Stomach (tissue), 9 donors: ENCODE data around the gene CEMIP. TPM values are rescaled to one million over a fixed set of nuclear protein-coding genes. Genes with fewer than 3 reads are reported as not detected.
A peak's percentile ranks its signal among the peaks of the same experiment; 100 is the strongest.

ENCODE experiments used
- DNase-seq, 2 donors: peaks; one replicate each; pipeline versions ENCODE4 v3.0.0 to v3.0.0-alpha.2; 2013 to 2019
- H3K27ac ChIP-seq, 5 donors: fragments of 200-600 bp in 4 of 5; sonication (generic) in 4 of 5; one replicate each; pipeline ENCODE4 v1.5.1; 2013 to 2019; ENCODE audit warnings: mild to moderate bottlenecking in 1 of 5, moderate library complexity in 1 of 5
- H3K27me3 ChIP-seq, 3 donors: fragments of 200-600 bp; sonication (generic); one replicate each; pipeline ENCODE4 v1.5.1; 2017 to 2019; ENCODE audit warnings: mixed run types in 1 of 3
- H3K36me3 ChIP-seq, 4 donors: fragments of 200-600 bp; sonication (generic); 1 replicate in 3 of 4; 2 replicates in 1 of 4; pipeline ENCODE4 v1.5.1; 2016 to 2019
- H3K4me1 ChIP-seq, 4 donors: fragments of 200-600 bp; sonication (generic); one replicate each; pipeline ENCODE4 v1.5.1; 2016 to 2019
- H3K4me3 ChIP-seq, 4 donors: fragments of 200-600 bp; sonication (generic) in 3 of 4; one replicate each; pipeline ENCODE4 v1.5.1; 2016 to 2019; ENCODE audit warnings: mild to moderate bottlenecking in 1 of 4
- H3K9me3 ChIP-seq, 4 donors: fragments of 200-600 bp; sonication (generic); one replicate each; pipeline ENCODE4 v1.5.1; 2016 to 2019
- EP300 ChIP-seq: sonication (generic); formaldehyde crosslinking; IDR thresholded peaks from one replicate; pipeline ENCODE4 v1.6.1; 2017; ENCODE audit warnings: antibody characterized with exemption
- POLR2A ChIP-seq, 4 donors: fragments of 450-650 bp; IDR thresholded peaks; one replicate each; pipeline ENCODE4 v1.6.1; 2016; ENCODE audit warnings: antibody characterized with exemption in 4 of 4, control low read depth in 2 of 4, mild to moderate bottlenecking in 1 of 4, moderate library complexity in 1 of 4
- POLR2AphosphoS5 ChIP-seq, 3 donors: sonication (generic); formaldehyde crosslinking; IDR thresholded peaks; one replicate each; pipeline ENCODE4 v1.6.1; 2016; ENCODE audit warnings: antibody characterized with exemption in 3 of 3
- WGBS, 5 donors: extraction: QIAGEN DNeasy Blood & Tissue Kit in 3 of 5; methylation state at CpG; one replicate each; pipeline versions ENCODE4 v1.1.5 to v1.1.7; 2013 to 2018; 5-methylcytosine and 5-hydroxymethylcytosine counted together
- intact Hi-C: fragments of 100-400 bp; cut with DNase I; formaldehyde crosslinking; loops from one replicate; pipeline ENCODE4 v1.15.1; 2023; ENCODE audit warnings: low total_unique reads
- polyA plus RNA-seq, 3 donors: library from polyadenylated mRNA; stranded (reverse); fragments of 200-250 nt; gene quantifications; one replicate each; pipeline ENCODE4 v1.2.3, GENCODE V29; 2013
- total RNA-seq, 5 donors: library from RNA; depleted of rRNA; stranded (reverse); fragments of >200 nt; gene quantifications; one replicate each; pipeline versions ENCODE4 v1.1.0 to v1.2.3, GENCODE V29; 2014 to 2016
- TF ChIP-seq, protein P1 (sequence below), 7 experiments: fragments of 450-650 bp in 4 of 7; fragments of 200-600 bp in 3 of 7; sonication (generic) in 3 of 7; IDR thresholded peaks; one replicate each; pipeline ENCODE4 v1.5.1; 2016 to 2019; ENCODE audit warnings: antibody characterized with exemption in 7 of 7, control low read depth in 2 of 7, mild to moderate bottlenecking in 1 of 7
- donor health status: healthy with polysubstance abuse.
- donor health status: Bipolar disorder and iron deficiency.
- donor health status: healthy.

Gene CEMIP
- total and polyA plus RNA-seq, 8 donors = 0.53 to 2.6 (median 1.4) TPM; not detected in 4

- Histone ChIP-seq H3K4me1 (peaks cover 9 to 13% (median 10%) of the 10 kb centered on the region in 4 donors), H3K27ac (no peak overlapping the region)
Observed at GRCh38 chr15:80854104-80854503, 74.9 kb downstream of the CEMIP start.

GRCh38 chr15:80855206-80855605, 76.0 kb downstream of the CEMIP start:
- Histone ChIP-seq H3K4me1 (peaks cover 9 to 13% (median 10%) of the 10 kb centered on the region in 4 donors), H3K4me3 (no peak overlapping the region), H3K27ac (no peak overlapping the region), H3K9me3 (no peaks in the 10 kb centered on the region), H3K36me3 (no peaks in the 10 kb centered on the region), H3K27me3 (peaks cover 0 to 9% (median 0%) of the 10 kb centered on the region in 3 donors)
- intact Hi-C loops = no loop called here
- no peak for DNase-seq
- WGBS, 5 donors = 91 to 95% (median 92%) methylated on average over 4 of the region's 4 CpGs
- TF ChIP-seq POLR2A (IDR thresholded peaks at IDR 0.05) = no peak
- TF ChIP-seq, protein P1, sequence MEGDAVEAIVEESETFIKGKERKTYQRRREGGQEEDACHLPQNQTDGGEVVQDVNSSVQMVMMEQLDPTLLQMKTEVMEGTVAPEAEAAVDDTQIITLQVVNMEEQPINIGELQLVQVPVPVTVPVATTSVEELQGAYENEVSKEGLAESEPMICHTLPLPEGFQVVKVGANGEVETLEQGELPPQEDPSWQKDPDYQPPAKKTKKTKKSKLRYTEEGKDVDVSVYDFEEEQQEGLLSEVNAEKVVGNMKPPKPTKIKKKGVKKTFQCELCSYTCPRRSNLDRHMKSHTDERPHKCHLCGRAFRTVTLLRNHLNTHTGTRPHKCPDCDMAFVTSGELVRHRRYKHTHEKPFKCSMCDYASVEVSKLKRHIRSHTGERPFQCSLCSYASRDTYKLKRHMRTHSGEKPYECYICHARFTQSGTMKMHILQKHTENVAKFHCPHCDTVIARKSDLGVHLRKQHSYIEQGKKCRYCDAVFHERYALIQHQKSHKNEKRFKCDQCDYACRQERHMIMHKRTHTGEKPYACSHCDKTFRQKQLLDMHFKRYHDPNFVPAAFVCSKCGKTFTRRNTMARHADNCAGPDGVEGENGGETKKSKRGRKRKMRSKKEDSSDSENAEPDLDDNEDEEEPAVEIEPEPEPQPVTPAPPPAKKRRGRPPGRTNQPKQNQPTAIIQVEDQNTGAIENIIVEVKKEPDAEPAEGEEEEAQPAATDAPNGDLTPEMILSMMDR (IDR thresholded peaks at IDR 0.05) = no peak
- TF ChIP-seq POLR2AphosphoS5 (IDR thresholded peaks at IDR 0.05) = no peak
- TF ChIP-seq EP300 = no peak

More at GRCh38 chr15:80854104-80854503, 74.9 kb downstream of the CEMIP start:
- Histone ChIP-seq H3K4me3 (no peak overlapping the region), H3K36me3 (no peaks in the 10 kb centered on the region), H3K9me3 (no peaks in the 10 kb centered on the region), H3K27me3 (peaks cover 0 to 11% (median 0%) of the 10 kb centered on the region in 3 donors)
- DNase-seq = peak in 1 of 2 donors; percentile 53
- intact Hi-C loops = no loop called here
- 76 to 89% (median 85%) methylated on average over 6 of the region's 6 CpGs for WGBS, 5 donors
- TF ChIP-seq POLR2A (IDR thresholded peaks at IDR 0.05) (no peak), POLR2AphosphoS5 (IDR thresholded peaks at IDR 0.05) (no peak), EP300 (no peak)
- TF ChIP-seq, protein P1 (IDR thresholded peaks at IDR 0.05) = no peak

DNA sequence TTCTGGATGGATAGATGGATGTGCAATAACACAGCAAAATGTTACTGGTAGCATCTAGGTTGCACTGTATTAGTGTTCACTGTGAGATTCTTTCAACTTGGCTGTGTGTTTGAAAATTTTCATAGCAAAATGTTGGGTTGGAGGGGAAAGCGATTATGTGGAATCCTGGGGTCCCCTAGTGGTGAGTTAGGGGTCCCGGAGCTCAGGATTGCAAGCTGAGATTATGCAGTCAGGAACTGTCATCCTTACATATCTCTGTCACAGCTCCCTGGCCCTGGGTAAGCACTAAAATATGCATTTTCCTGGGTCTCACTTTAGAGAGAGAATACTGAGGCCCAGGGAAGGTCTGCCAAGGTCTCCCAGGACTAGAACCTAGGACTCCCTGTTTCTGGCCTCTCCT, 77.2 kb downstream of the CEMIP start:
- Histone ChIP-seq H3K4me3 (no peak overlapping the region), H3K27ac (no peak overlapping the region), H3K36me3 (no peaks in the 10 kb centered on the region), H3K9me3 (no peaks in the 10 kb centered on the region), H3K27me3 (no peaks in the 10 kb centered on the region), H3K4me1 (peaks cover 9 to 15% (median 11%) of the 10 kb centered on the region in 4 donors)
- peak in 1 of 2 donors; percentile 41 for DNase-seq
- WGBS, 5 donors = 42 to 75% (median 63%) methylated on average over 2 of the region's 2 CpGs
- intact Hi-C loops = no loop called here
- no peak for TF ChIP-seq POLR2AphosphoS5 (IDR thresholded peaks at IDR 0.05)
- no peak for TF ChIP-seq EP300
- TF ChIP-seq, protein P1 (IDR thresholded peaks at IDR 0.05) = no peak
- no peak for TF ChIP-seq POLR2A (IDR thresholded peaks at IDR 0.05)

- peak; percentile 52 to 70 for DNase-seq
Observed at GRCh38 chr15:80856809-80857377, 77.7 kb downstream of the CEMIP start.

More at GRCh38 chr15:80856809-80857377, 77.7 kb downstream of the CEMIP start:
- no peaks in the 10 kb centered on the region for H3K36me3 ChIP-seq
- H3K27me3 ChIP-seq = no peaks in the 10 kb centered on the region
- peaks cover 9 to 18% (median 11%) of the 10 kb centered on the region in 4 donors for H3K4me1 ChIP-seq
- no peak overlapping the region for H3K4me3 ChIP-seq
- WGBS, 5 donors = 11 to 30% (median 19%) methylated on average over 8 of the region's 8 CpGs
- H3K9me3 ChIP-seq = no peaks in the 10 kb centered on the region
- intact Hi-C loops = no loop called here
- TF ChIP-seq EP300 (no peak), POLR2AphosphoS5 (IDR thresholded peaks at IDR 0.05) (no peak), POLR2A (IDR thresholded peaks at IDR 0.05) (no peak)
- TF ChIP-seq, protein P1 (IDR thresholded peaks at IDR 0.05) = no peak
- no peak overlapping the region for H3K27ac ChIP-seq
